Activated naive CD4-positive, alpha-beta T cell treated with Interleukin-2 at 50 U/mL for 16 hours (primary cell): ENCODE measurements around the gene GRID1.
A peak's percentile ranks its signal among the peaks of the same experiment; 100 is the strongest.
"Not testable (repeated sequence)": the region's sequence is repeated elsewhere in the genome, so short reads cannot be mapped to it uniquely, and the experiment has no call there.

Experiments used
- DNase-seq: peaks from one replicate; pipeline ENCODE4 v3.0.0-alpha.2; 2020

GRID1 gene

DNA sequence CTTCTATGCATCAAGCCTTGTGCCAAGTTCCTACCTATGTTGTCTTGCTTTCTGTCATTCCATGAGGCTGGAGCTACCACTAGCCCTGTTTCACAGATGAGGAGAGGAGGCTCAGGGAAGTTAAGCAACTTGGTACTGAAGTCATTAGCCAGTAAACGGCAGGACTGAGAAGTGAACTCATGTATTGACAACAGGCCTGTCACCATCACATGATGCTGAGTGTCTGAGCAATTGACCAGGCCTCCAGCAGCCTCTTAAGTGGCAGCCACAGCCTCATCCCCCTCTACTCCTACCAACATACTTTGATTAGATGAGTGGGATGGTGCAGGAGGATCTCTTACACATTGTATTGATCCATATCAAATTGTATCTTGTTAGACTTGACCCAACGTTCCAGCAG is 317.6 kb downstream of the GRID1 start:
- DNase-seq: no peak

GRCh38 chr10:86048571-86048970 is 318.0 kb downstream of the GRID1 start:
- no peak for DNase-seq

DNA sequence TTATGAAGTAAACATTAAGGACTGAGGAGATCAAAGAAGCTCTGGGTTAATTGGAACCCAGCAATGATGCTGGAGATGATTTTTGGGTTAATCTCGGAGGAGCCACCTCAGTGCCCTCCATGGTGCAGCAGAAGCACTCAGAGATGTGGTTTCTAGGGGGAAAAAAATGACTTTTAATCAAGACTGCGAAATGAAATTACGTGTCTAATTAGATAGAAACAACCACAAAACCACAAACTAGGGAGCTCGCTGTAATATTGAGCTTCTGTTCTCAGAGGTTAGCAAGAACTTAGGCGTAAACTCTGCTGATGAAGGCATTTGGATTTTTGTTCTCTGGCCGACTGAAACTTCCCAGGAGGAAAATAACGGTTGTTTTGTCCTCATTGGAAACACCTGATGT is 319.0 kb downstream of the GRID1 start:
- DNase-seq: no peak

DNA sequence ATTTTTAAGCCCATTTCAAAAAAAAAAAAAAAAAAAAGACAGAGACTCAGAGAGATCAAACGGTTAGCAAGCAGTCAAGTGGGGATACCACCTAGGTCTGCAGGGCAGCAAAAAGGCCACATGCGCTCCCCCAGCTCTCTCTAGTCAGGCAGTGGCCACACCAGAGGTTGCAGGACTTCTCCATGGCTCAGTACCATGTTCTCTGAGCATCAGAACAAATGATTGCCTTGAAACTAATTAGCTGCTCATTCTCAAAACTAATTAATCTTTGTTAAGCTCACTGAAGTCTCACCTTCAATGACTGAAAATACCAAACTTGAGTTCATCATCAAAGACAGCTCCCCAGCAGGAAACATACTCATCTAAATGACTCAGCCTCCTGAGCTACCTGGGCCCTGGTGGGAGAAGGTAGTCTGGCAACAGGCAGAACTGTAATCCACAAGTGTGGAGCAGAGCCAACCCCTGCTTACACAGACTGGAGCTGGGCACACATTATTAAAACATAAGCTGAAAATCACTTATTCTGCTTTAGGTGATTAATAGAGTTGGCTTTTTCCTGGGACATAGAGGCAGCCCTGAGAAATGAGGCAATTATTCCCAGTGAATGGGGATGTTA is 319.6 kb downstream of the GRID1 start:
- peak; percentile 12 for DNase-seq

DNA sequence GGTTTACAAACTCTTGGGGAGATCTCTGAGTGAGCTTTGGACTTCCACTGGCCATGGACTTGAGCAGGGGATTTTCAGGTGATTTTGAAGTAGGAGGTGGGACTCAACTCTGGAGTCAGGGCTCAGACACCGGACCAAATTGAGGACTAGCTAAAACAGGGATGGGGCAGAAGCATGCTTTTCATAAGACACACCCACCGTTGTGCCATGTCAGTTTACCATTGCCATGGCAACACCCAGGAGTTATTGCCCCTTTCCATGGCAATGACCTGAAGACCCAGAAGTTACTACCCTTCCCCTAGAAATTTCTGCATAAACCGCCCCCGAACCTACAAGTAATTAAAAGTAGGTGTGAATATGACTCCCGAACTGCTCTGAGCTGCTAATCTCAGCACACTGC is 320.7 kb downstream of the GRID1 start:
- DNase-seq: no peak

GRCh38 chr10:86044029-86044428 is 322.6 kb downstream of the GRID1 start:
- no peak for DNase-seq

GRCh38 chr10:86043236-86043635 is 323.4 kb downstream of the GRID1 start:
- no peak for DNase-seq

GRCh38 chr10:86042161-86042560 is 324.4 kb downstream of the GRID1 start:
- no peak for DNase-seq

- no peak for DNase-seq
Observed at GRCh38 chr10:86041116-86041515, 325.5 kb downstream of the GRID1 start.

- DNase-seq: no peak
Observed at GRCh38 chr10:86038371-86038770, 328.2 kb downstream of the GRID1 start.

DNA sequence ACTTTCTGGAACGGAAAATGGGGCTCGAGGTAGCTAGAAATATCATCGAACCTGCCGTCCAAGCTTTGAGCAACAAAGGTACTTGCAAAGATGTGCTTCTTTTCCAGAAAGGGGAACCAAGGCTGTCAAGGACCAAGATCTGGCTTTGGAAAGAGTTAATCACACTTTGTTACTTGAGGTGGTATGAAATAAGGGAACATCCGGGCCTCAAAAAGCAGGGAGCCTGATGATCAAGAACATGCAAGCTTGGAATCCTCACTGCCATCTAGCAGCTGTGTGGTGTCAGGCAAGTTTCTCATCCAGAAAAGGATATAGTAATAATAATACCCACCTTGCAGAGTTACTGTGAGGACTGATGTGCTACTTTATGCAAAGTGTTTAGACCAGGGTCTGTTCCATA is 329.5 kb downstream of the GRID1 start:
- DNase-seq: no peak

- DNase-seq: no peak
Observed at GRCh38 chr10:86036544-86036831, 330.1 kb downstream of the GRID1 start.

DNA sequence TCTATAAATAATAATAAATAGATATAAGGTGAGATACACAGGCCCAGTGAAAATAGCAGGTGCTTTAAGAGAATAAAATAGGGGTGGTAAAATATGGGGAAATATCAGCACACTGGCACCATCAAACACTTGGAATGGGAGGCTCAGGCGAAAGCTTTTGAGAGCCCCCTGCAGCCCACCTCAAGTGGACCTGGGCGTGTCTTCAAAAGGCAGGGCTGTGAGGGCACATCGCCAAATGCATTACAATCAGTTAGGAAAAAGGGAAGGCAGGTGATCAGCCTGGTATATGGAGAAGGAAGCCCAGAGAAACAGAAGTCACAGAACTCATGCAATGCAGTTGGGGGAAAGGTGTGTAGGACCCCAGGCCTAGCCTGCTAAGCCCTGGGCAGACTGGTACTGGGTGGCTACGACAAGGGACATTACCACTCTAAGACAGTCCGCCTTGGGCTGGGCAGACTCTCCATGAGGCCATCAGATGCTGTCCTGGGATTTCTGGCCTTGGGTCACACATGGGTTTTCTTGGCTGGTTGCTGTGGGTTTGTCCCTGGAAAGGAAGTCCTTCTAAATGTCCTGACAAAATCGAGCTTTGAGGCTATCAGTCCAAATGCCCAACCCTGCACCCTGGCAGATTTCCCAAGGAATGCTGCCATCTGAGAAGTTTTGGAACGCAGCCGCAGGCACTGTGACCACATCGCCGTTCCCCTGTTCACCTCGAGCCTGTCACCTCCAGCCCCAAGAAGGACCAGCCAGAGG is 330.6 kb downstream of the GRID1 start:
- DNase-seq: no peak

DNA sequence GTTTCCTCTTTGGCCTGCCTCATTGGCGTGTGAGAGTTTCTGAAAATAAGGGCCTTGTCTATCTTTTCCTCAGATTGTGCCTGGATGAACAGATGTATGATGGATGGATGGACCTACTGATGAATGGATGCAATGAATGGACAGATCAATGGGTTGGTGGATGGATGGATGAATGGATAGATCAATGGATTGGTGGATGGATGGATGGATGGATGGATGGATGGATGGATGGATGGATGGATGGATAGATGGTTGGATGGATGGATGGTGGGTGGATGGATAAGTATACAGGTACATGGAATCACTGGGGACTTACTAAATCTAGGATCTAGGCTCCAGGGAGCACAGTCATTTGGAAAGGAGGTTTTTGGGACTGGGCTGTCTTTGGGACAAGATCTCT is 331.9 kb downstream of the GRID1 start:
- no peak for DNase-seq

DNA sequence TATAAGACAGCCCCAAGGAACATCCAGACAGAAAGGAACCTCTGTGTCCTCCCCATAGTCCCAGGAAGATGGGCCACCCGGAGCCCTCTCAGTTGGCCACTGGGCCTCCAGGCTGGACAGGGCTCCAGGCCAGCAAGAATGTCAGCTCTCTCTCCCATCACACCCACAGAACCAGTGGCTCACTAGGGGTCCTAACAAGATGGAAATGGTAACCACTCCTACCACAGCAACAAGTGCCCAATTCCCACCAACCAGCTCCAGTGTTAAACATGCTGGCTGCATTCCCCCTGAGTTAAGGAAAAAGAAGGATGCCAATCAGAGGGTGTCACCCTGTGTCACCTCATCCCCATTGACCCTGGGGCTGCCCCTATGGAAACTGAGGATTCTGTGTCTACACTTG is 333.0 kb downstream of the GRID1 start:
- no peak for DNase-seq

GRCh38 chr10:86032087-86032486 is 334.5 kb downstream of the GRID1 start:
- not testable (repeated sequence) for DNase-seq

DNA sequence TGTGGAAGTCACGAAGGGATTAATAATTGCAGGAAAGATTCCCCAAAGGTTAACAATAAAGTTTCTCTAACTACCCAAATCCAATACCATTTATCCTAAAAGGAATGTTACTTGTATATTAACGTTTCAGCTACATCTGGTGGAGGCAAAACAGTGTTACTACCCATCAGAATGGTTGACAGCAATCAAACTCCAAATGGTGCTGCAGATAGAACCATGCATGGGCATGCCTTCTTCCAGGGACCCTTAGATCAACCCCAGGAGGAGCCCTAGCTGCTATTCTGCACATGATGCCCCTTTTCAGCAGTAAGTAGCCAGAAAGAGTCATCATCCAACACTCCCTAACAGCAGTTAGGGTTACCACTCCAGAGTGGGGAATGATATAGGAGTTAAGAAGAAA is 336.3 kb downstream of the GRID1 start:
- DNase-seq: no peak

DNA sequence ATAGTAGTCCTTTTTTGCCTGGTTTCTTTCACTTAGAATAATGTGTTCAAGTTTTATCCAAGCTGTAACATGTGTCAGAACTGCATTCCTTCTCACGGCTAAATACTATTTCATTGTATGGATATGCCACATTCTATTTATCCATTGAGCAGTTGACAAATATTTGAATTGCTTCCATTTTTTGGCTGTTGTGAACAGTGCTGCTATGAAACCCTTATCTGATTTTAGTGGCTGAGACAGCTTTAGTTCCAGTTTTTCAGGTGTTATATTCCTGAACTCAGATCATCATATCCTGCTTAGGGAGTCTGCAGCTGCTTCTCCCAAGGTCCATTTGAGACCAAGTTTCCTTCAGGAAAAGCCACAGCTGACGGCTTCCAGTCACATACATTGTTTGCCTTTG is 339.2 kb downstream of the GRID1 start:
- DNase-seq: no peak

- no peak for DNase-seq
Observed at GRCh38 chr10:86025509-86025908, 341.1 kb downstream of the GRID1 start.

- DNase-seq: no peak
Observed at GRCh38 chr10:86024281-86025041, 342.1 kb downstream of the GRID1 start.

DNA sequence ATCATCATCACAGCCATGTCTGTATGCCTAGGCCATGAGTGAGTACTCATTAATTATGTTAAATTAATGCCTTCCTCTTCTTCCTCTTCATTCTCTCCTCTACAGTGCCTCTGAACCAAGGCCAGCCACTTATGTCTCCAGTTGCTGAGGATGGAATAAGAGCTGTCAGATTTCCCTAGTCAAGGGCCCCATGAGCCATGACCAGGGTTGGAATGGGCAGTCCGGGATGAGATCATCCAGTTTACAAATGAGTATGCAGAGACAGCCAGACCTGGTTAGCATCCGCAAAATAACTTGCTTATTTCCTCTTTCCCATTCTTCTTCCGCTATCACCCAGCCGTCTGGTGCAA is 342.7 kb downstream of the GRID1 start:
- no peak for DNase-seq

GRCh38 chr10:86023336-86023735 is 343.3 kb downstream of the GRID1 start:
- DNase-seq: no peak

GRCh38 chr10:86022906-86023305 is 343.7 kb downstream of the GRID1 start:
- no peak for DNase-seq

DNA sequence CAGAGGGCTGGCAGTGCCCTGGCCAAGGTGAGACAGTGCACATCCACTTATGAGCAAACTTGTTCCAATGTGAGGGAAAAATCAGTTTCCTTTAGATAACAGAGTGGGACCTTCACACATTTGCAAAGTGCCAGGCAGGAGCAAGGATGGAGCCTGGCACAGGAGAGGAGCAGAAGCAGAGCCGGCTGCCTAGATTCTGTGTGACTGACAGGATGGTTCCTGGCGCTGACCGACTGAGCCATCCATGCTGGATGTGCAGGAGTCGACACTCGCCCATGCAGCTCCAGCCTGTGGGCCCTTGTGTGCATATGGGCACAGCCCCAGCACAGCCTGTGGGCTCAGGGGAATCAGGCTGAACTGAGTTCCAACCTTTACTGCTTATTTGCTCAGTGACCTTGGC is 346.5 kb downstream of the GRID1 start:
- DNase-seq: no peak

GRCh38 chr10:86019141-86019540 is 347.5 kb downstream of the GRID1 start:
- no peak for DNase-seq
